ENCODE data around the gene PTPRN2.
"Not testable (repeated sequence)": the region's sequence is repeated elsewhere in the genome, so short reads cannot be mapped to it uniquely, and the experiment has no call there.

PTPRN2 gene

GRCh38 chr7:158350166-158350900 lies 237.3 kb downstream of the PTPRN2 start:
- DNase-seq (ENCODE audit: low read depth in 2 of 2) = no peak

DNA sequence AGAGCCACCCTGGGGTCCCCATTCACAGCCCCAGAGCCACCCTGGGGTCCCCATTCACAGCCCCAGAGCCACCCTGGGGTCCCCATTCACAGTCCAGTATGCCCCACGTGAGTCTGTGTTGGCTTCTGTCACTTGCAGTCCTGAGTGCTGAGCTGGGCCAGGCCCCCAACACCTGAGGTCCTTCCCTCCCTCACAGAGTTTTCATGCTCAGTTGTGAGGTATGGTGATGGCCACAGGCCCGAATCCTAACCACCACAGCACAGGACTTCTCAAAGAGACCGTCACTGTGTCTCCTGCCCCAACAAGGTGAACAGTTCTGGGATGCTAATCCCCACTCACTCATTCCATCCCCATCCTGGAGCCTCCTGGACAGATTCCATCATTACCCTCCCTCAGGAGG lies 239.2 kb downstream of the PTPRN2 start:
- DNase-seq (ENCODE audit: low read depth in 2 of 2) = no peak

- not testable (repeated sequence) for DNase-seq (ENCODE audit: low read depth in 2 of 2)
These were observed 239.6 kb downstream of the PTPRN2 start for GRCh38 chr7:158348039-158348438.

DNA sequence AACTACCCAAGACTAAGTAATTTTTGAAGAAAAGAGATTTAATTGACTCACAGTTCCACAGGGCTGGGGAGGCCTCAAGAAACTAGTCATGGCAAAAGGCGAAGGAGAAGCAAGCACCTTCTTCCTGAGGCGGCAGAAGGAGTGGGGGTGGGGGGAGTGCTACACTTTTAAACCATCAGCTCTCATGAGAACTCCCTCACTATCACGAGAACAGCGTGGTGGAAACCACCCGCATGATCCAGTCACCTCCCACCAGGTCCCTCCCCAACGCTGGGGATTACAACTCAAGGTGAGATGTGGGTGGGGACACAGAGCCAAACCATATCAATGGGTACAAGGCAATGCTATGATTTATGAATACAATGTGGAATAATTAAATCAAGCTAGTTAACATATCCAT lies 241.9 kb downstream of the PTPRN2 start:
- no peak for DNase-seq (ENCODE audit: low read depth in 2 of 2)

DNA sequence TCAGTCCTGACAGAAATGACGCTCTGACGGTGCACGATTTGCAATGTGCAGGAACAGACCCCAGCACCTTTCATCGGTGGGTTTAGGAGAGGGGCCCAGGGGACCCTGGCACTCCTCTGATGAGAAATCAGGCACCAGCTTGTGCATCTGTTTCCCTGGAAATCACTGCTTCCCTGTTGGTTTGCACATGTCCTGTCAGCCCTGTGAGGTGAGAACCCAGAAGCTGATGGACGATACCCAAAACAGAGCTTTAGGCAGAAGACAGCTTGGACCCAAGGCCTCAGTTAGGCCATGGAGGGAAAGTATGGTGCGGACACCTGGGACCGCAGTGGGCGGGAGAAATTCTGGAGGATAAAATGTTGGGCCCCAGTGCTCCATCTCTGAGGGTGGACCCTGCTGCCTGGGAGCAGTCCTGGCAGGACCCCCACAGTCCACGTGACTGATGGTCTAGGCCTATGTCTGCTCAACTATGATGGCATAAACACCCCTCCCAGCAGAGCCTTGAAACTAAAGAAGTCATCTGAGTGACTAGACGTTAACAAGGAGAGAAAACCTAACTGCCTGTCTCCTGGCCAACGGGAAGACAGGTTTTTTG lies 242.8 kb downstream of the PTPRN2 start:
- no peak for DNase-seq (ENCODE audit: low read depth in 2 of 2)

GRCh38 chr7:158343936-158344455 lies 243.6 kb downstream of the PTPRN2 start:
- no peak for DNase-seq (ENCODE audit: low read depth in 2 of 2)

GRCh38 chr7:158343526-158343925 lies 244.1 kb downstream of the PTPRN2 start:
- no peak for DNase-seq (ENCODE audit: low read depth in 2 of 2)

- DNase-seq (ENCODE audit: low read depth in 2 of 2) = not testable (repeated sequence)
These were observed 246.5 kb downstream of the PTPRN2 start for GRCh38 chr7:158341097-158341496.

- DNase-seq (ENCODE audit: low read depth in 2 of 2) = not testable (repeated sequence)
These were observed 250.7 kb downstream of the PTPRN2 start for GRCh38 chr7:158336952-158337351.

DNA sequence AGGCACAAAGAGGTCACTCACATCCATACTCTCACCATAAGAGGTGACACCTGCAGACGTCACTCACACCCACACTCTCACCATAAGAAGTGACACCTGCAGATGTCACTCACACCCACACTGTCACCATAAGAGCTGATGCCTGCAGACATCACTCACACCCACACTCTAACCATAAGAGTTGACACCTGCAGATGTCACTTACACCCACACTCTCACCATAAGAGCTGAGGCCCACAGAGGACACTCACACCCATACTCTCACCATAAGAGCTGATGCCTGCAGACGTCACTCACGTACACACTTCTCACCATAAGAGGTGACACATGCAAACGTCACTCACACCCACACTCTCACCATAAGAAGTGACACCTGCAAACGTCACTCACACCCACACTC lies 255.1 kb downstream of the PTPRN2 start:
- not testable (repeated sequence) for DNase-seq (ENCODE audit: low read depth in 2 of 2)

DNA sequence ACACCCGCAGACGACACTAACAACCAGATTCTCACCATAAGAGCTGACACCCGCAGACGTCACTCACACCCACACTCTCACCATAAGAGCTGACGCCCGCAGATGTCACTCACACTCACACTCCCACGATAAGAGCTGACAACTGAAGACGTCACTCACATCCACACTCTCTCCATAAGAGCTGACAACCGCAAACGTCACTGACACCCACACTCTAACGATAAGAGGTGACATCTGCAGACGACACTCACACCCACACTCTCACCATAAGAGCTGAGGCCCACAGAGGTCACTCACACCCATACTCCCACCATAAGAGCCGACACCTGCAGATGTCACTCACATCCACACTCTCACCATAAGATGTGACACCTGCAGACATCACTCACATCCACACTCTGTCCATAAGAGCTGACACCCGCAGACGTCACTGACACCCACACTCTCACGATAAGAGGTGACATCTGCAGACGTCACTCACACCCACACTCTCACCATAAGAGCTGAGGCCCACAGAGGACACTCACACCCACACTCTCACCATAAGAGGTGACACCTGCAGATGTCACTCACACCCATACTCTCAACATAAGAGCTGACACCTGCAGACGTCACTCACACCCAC lies 255.7 kb downstream of the PTPRN2 start:
- DNase-seq (ENCODE audit: low read depth in 2 of 2) = not testable (repeated sequence)

- no peak for DNase-seq (ENCODE audit: low read depth in 2 of 2)
These were observed 257.9 kb downstream of the PTPRN2 start for GRCh38 chr7:158329686-158330085.

DNA sequence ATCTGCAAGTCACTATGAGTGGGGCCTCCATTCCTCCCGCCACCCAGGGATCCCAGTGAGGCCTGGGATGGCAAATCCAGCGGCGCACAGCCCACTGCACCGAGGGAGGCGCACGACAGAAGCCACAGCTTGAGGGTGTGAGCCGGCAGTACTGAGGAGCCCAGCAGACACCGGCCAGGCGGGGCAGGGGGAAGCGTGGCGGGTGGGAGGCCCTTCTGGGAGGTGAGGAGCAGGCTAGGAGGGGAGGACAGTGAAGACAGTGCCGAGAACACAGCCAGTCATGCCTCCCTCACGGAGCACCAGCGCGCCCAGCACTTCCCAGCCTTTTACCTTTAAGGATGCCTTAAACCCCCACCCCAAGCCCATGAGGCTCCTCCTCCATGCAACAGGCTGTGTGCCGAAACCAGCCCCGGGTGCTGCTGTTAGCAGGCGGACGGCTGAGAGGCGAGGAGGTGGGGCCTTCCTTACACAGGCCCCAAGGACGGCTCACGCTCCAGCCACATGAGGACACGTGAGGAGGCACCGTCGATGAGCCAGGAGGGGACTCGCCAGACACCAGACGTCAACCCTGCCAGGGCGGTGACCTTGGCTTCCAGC lies 258.5 kb downstream of the PTPRN2 start:
- DNase-seq (ENCODE audit: low read depth in 2 of 2) = no peak

- DNase-seq (ENCODE audit: low read depth in 2 of 2) = no peak
These were observed 259.1 kb downstream of the PTPRN2 start for GRCh38 chr7:158328376-158329013.

DNA sequence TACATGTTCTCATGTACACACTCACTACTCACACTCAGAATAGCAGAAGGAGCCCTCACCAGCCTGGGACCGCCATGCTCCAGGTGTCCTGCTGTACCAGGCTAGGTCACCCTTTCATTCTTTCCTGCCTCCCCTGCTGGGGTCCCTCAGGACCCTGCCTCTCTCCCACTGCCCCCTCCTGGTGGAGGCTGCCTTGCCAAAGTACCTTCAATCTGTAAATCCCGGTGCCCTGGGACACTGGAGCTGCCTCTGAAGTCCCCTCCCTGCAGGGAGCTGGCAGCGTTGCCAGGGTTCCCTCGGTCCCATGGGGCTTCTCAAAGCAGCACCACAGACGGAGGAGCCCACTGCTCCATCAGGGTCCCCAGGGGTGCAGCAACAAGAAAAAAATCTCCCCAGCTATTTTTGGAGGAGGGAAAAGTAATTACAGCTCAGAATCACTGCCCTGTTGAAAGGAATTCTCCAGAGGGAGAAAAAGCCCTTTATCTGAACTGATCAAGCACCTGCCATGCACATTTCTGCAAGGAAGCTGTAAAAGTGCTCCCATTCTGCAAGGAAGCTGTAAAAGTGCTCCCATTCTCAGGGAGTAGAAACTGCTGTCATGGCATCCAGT lies 259.9 kb downstream of the PTPRN2 start:
- DNase-seq (ENCODE audit: low read depth in 2 of 2) = no peak

- no peak for DNase-seq (ENCODE audit: low read depth in 2 of 2)
These were observed 260.6 kb downstream of the PTPRN2 start for GRCh38 chr7:158327012-158327411.

DNA sequence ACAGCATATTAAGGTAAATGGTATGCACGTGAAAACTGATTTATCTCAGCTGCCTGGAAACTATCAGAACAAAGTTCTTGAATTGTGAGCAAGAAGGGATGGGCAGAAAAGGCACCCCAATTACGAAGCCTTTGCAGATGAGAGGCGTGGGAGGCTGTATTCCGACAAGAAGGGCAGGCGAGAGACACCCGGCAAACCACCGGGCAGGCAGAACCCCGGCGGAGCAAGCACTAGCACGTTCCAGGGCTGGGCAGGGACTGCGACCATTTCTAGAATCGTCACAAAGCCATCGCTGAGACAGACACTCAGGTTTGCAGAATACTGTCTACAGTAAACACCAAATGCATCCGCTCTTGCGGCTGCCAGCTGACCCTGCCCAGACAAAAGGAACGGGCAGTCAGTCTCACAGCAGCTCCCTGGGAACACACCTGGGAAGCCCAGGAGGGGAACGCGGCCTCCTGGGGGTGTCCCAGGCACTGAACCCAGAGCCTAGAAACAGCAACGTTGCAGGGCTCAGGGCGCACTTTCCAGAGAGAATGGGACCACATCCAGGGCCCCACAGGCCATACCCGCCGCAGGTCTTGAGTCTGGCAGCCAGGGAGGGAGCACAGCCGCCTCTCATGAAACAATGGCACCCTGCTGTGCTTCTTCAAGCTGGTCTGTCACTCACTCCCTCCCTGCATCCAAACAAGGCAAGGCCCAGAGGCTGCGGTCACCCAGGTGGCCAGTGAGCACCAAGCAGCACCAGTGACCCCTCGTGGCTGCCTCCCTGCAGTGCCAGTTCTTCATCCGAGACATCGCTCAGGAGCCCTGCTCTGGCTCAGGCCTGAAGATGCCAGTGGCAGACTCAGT lies 261.9 kb downstream of the PTPRN2 start:
- no peak for DNase-seq (ENCODE audit: low read depth in 2 of 2)

- DNase-seq (ENCODE audit: low read depth in 2 of 2) = no peak
These were observed 262.9 kb downstream of the PTPRN2 start for GRCh38 chr7:158324397-158325360.

DNA sequence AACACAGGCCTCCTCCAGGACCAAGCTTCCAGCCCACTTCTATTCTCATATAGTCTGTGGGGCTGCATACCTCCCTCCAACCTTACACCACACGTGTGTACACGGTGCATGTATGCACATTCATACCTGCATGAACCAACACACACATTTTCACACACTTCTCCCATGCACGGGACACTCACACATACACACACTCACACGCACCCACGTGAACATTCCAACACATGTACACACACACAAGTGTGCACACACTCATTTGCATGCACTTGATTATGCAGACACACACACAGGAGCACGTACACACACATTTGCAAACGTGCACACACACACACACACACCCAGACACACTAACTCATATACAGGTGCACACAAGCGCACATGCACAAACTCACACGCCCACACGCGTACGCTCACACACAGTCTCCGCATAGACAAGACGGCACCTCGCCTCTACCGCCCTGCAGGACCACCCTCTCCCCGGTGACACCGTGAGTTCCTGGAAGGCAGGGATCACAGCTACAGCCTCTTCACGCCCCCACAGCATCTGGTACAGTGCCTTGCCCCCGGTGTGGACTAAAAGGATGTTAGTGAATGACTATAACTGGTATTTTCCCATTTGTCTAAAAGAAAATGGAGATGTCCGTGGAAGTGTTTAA lies 263.8 kb downstream of the PTPRN2 start:
- DNase-seq (ENCODE audit: low read depth in 2 of 2) = no peak
